HG03064 (cell line): ENCODE results near the gene RAD51B.

Experiments
- ATAC-seq: cut with Tn5 transposase; IDR thresholded peaks from one replicate; pipeline ENCODE4 v1.9.1; 2021; ENCODE audit warnings: low read depth; ENCODE audit not compliant: unreplicated experiment

Gene RAD51B

DNA sequence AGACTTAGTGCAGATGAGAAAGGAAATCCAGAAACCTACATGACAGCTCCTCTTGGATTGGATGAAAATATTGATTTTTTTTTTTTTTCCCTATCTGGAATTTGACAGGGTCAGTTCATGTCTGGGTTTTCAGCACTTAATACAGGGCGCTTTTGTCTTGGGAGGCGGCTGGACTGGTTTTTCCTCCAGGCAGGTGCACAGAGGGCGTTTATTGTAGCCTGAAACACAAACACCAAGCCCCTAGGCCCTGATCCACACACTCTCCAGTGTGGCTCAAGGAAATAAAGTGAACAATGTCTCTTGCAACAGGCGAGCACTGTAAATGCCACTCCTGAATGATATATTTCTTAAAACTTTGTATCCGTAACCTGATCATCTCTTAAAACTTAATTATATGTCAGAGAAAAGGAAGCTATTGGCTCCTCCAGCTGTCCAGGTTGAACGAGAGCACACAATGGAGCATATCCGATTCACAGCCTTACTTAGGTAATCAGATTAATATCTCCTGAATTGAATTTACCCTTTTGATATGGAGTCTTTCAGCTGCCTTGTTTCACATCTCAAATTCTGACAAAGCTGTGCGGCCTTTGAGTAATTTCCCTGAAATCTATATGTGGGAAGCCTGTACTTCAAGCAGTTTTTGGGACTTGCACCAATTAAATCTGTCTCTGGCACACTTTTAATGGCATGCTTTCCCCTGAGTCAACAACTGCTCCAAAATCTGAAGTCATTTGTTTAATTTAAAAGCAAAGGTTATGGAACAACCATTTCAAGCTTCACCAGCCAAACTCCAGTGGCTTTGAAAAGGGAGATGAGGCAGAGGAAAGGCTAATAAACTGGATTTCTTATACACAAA, 487.6 kb downstream of the RAD51B start:
- ATAC-seq: no peak

DNA sequence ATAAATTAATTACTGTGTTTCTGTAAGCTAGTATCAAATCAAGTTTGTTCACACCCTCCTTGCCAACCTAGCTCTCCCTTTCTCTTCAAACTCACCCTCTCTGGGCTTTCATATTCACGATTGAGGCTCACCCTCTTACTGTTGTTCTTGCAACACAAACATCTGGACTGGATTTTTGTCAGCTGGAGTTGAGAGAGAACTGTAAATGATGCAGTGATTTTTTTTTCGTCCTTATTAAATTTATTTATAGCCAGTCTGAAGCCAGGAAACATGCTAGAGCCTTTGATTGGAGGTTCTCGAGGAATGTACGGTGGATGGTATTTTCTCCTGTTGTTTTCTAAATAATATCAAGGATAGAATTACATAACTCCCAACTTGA, 488.2 kb downstream of the RAD51B start:
- no peak for ATAC-seq

DNA sequence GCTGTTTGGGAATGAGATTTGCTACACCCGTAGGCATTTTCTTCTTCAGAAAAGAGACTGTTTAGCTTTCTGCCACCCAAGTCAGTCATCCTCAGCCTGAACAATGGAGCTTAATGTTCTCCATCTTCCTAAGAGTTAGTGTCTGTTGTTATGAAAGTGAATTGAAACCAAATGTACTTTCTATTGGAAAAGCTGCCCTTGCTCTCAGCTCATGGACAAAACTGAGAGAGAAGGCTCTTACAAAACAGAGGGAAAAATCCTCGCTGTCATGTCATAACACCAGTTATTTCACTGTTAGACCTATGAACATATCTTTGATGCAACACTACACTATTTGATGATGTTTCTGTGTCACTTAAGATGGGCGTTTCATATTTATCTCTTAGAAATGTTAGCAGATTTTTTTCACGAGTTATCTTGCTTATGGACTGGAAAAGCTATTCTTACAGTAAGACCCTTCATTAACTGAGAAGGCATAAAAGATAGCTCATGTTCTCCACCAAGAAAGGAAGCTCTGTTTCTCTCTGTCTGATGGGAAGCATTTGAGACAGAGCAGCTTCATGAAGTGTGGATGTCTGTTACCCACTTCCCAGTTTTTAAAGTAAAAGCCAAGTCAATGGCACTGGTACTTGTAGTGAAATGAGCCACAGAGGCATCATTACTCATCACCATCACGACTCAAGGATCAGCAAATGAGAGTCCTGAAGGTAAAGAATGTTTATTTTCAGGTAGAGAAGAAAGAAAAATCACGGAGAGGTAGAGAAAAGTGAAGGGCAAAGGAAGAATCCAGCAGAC, 489.3 kb downstream of the RAD51B start:
- ATAC-seq: no peak

DNA sequence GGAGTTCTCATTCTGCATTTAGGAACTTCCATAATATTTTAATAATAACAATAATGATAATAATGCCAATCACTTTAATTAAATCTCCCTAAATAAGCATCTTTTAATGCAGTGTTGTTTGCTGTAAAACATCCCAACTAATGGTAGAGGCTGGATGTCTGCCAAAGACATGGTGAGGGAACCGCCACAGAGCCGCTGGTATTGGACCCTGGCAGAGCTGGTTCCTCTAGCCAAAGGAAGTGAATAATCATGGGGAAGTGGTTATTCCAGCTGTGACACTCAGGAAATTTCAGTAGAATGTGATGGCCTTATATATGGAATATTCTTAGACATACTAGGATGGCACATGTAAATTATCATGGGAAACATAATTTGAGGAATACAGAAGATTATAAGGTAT, 490.0 kb downstream of the RAD51B start:
- no peak for ATAC-seq

DNA sequence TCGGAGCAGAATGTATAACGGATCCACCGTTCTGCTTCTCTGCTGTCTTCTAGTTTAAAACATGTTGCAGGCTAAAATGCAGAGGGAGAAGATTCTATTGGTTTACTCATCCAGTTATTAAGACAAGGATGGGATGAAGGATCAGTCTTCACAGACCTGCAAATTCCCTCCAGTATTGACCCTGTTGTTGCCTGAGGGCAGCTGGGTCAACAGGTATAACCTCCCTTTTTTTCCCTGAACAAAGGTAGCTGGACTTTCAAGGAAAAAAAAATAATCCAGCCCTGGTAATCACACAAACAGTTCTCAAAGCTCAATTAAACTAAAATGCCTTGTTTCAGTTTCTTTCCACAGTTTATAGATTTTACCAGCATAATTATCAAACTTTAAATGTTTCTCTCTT, 492.7 kb downstream of the RAD51B start:
- no peak for ATAC-seq

DNA sequence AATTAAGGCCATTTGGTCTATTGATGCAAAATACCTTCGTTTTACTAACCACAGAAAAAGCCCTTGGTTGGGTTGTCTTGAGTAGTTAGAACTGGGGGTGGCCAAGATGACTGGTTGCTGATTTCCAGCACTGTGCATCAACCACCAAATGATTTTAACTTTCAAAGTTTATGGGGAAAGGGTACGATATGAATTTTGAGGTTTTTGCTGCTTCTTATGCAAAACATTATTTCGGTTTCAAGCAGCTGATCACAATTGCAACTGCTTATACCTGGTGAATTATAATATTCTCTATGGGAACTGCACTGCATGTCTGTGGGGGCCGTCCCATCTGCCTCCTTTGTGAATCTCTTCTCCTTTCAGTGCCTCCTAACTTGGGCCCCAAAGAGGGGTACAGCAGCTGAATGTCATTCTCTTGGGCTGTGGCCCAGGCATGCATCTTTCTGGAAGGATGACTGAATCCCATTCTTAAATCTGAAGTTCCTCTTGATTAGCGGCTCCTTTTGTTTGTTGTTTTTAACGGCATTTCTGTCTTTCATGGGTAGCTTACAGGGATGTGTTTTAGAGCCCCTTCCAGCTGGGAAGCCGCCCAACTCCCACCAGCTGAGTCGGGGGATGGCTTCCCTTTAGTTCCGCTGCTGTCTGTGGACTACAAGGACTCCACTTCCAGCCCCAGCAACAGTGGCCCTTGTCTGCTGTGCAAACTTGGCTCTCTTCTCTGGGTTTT, 493.5 kb downstream of the RAD51B start:
- peak; percentile 91 for ATAC-seq

DNA sequence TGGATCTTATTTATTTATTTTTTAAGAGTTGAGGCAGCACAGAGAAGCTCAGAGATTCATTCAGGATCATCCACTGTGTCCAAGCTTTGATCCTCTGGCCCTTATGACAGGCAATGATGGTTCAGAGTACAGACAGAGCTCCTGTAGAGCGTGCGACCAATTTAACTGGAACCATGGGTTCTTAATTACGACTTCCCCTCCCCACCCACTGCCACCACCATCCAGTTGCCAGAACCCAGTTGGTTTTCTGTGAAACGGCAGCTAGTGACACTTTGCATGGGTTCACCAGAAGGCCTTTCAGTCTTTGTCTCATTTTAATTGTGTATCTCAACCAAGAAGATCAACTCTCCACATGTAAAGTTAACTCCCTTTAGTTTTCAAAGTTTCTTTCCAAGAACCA, 495.1 kb downstream of the RAD51B start:
- ATAC-seq: no peak

DNA sequence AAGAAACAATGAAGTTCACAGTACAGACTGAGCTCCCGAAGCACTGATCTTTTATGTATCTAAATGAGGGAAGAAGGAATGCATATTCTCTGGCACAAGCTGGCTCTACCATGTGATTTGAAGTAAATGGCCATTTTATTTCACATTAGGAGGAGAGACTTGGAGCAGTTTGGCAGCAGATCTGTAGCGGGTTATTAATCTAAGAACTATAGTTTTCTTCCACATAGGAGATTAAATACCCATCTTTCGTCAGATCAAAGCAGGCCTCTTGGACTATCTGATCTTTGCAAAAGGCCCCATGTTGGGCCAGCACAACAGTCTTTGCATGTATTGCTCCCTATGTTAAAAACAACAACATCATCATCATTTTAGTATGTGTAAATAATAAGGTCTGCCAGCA, 495.5 kb downstream of the RAD51B start:
- ATAC-seq: no peak

DNA sequence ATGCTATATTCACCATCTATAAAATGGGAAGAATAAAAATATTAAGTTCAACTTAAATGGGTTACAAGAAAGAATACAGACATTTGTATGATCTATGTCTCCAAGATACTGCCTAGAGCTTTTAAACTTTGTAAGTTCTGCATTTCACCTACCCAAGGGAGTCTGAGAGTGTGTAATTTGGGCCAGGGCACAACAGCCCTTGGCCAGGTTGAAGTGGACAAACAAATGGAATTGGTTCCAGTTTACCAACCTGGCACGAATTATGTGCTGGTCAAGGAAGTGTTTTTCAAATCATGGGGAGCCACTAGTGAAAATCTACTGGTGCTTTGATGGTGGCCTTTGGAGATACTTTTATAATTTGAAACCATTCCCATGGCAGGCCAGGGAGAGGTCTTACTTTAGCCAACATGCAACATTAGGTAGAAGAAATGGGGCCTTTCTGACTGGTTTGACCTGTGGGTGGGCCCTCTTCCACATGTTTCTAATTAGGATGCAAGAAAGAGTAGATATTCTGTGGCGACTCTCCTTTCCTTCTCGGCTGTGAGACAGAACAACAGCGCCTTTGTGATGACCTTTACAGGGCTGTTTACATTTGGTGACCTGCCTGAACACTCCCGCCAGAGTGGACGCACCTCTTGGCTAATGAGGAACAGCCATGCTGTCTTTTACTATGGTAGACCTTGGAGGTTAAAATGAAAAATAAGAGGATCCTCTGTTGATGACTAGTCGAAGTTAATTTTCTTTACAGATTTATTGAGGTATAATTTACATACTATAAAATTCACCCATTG, 496.7 kb downstream of the RAD51B start:
- ATAC-seq: no peak

DNA sequence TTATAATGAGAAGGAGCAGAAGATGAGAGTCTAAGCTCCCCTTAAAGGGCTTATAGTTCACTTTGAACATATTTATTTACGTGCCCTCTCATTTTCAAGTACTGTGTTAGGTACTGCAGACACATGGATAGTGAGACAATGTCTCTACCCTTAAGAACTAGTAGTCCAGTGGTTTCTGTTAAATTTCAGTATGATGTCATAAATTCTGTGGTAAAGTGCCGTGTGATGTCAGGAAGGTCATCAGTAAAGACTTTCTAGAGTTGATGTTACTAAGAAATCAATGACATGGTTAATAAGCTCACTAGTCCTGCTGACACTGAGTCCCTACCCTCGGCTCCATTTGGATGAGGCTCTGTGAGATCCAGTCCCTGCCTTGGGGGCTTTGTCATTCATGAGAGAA, 497.7 kb downstream of the RAD51B start:
- no peak for ATAC-seq

DNA sequence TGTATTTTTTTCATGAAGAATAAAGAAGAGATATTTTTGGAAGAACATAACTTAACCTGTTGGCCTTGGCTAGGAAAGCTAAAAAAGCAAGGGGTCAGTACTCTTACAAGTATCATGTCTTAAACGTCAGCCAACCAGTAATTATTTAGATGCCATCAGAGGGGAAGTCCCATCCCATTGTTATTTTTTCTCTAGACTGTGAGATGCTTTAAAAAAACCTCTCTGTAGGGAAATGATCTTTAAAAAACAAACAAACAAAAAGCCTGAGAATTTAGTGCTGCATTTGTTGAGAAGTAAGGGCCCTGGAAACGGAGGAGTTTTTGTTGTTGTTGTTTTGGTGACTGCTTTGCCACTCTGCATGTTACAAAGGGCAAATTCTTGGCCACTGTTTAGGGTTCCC, 499.2 kb downstream of the RAD51B start:
- no peak for ATAC-seq

DNA sequence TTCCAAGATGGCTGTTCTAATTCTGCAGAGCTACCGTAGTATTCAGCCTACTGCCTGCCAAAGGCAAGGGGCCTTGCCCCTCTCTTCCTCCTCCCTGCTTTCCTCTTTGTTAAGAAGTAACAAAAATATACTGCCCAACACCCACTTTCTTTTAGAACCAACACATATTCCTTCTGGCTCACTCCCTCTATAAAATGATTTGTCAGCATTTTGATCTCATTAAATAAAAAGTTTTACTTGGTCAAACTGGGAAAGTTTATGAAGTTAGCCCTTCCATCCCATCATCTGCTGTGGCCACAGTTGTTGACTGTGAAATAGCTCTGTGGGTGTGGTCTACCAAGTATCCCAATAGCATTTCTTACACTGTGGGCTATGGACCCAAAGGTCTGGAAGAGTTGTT, 500.9 kb downstream of the RAD51B start:
- no peak for ATAC-seq

DNA sequence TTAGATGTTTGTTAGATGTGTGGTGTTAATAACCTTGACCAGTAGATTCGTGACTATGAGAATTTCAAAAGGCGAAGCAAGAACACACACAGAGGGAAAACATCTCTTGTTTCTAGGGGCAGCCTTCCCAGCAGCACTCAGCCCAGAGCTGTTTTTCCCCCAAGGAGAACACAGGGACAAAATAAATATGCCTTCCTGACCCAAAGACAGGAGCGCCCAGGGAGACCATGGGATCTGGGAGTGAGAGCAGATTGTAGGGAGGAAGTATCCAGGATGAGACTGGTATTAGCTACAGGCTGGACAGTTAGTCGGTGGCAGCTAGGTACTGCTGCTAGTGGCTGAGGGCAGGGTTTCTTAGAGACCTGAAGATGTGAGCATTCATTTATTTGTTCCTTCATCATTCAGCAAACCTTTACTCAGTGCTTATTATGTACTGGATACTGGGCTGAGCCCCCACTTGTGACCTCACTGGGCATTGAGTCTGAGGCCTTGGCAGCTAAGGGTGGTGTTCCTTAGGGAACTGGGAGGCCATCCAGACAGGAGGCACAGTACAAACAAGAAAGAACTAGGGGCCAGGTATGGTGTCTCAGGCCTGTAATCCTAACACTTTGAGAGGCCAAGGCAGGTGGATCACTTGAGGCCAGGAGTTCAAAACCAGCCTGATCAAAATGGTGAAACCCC, 503.5 kb downstream of the RAD51B start:
- no peak for ATAC-seq

DNA sequence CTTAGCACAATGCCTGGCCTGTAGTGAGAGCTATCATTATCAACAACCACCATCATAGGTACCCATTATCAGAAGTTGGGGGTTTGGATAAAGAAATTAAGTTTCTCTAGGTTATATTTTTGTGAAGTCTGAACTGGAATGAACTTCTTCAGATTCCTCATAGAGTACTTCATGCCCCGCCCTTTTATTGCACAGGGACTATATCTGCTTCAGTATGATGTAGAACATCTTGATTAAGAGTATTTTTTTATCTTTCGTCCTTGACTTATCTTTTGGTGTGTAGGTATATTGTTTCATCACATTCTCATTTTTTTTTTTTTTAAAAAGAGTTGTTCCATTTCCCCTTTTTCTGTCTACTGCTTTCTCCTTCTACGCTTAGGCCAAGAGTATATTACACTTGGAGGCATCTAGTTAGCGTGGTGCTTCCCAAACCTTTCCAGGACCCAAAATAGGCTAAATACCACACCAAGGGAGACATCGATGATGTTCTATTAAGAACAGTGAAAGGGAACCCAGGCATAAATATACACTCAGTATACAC, 505.8 kb downstream of the RAD51B start:
- no peak for ATAC-seq

DNA sequence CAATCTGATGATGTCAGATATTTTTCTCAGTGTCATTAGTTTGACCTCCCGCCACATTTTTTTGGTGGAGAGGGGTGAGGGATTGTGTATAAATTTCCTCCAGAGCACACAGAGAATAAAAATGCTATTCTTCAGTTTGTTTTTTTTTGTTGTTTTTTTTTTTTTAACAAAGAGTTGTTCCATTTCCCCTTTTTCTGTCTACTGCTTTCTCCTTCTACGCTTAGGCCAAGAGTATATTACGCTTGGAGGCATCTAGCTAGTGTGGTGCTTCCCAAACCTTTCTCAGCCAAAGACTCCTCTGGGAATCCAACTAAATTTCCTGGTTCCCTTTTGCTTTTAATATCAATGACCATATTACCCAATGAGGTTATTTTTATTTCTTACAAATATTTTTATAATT, 507.7 kb downstream of the RAD51B start:
- ATAC-seq: no peak

DNA sequence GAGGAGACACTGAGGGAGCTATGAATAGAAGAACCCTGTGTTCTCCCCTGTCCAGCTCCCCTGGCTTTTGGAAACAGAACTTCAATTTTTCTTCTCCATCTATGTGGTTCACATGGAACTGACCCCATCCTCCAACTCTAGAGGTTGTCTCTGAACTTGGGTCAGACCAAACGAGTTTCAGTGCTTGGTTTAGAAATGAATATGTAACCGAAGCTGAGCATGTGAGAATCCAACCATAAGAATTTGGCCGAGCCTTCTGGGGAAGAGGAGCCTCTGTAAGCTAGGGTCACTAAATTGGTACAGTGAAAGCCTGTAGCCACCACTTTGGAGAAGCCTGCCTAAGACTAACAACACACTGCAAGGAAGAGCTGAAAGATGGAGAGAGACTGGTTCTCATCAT, 508.9 kb downstream of the RAD51B start:
- peak; percentile 70 for ATAC-seq

DNA sequence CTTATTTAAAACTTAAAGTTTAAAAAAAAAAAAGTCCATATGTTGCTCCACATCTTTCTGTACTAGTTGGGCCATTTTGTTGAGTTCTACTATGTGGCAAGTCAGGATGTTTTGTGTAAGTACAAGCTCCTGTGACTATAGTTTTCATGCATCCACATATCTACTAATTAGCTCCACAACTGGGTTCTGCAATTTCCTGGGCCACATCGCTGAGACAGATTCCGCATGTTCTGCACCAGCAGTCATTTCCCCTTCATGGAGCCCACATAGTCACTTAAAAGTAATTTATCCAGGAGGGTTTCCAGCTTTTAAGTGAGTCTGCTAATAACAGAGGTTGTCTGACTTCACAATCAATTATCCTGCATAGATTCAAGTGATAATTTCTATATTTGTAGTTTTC, 511.8 kb downstream of the RAD51B start:
- no peak for ATAC-seq

DNA sequence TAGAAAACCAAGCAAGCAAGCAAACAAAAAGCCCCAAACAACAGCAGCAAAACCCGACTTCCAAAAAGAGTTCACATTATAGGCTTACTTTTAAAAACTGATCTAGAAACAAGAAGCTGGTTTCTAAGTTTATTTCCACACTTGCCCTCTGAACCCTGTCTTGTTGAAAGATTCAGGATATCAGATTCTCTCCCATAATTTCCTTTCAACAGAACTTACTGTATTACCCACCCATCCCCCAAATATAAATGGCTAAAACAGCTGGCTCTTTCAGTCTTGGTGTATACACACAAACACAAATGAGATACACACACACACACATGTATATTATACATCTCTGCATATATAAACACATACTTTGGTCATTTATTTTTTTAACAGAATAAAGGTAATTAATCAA, 512.4 kb downstream of the RAD51B start:
- no peak for ATAC-seq

DNA sequence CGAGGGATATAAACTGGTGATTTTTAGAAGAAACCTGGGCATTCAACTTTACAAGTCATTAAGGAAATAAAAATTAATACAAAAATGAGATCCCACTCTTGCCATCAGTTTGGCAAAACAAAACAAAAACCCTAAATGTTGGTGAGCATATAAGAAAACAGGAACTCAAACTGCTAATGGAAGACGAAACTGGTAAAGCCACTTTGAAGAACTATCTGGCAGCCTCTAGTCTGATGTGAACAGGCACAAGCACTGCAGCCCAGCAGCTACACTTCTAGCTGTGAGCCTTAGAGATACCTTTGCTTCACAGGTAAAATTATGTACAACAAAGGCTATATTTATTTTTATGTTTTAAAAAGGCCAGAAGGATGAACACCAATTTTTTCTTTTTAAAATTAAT, 513.7 kb downstream of the RAD51B start:
- ATAC-seq: no peak

DNA sequence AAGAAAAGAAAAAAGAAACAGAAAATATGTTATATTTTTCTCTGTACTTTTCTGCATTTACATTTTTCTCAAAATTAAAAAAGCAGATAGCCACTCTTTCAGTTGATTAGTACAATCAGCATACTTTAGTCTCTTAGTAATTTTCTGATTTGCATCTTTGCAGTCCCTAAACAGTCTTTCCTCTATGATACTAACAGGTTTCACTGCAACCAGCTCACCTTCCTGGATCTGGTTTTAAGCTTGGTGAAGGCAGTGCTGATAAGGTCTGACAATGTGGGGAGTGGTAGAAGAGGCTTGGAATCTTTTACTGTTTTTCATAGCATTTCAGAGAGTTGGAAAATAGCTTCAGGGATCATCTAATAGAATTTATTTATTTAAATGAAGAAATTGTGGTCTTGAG, 515.7 kb downstream of the RAD51B start:
- ATAC-seq: no peak
